K562 (cell line): ENCODE data around the gene SLC12A9. TPM values are rescaled to one million over a fixed set of nuclear protein-coding genes. Genes with fewer than 3 reads are reported as not detected.

Experiments used
- ATF7 ChIP-seq: fragments of 450-650 bp; IDR thresholded peaks from 2 replicates; pipeline ENCODE4 v1.7.1; 2014; ENCODE audit warnings: mild to moderate bottlenecking, moderate library complexity
- BRF1 ChIP-seq: IDR thresholded peaks from 3 replicates; pipeline ENCODE4 v1.6.1; 2011; ENCODE audit warnings: borderline replicate concordance, mild to moderate bottlenecking; ENCODE audit not compliant: insufficient read length; ENCODE audit errors: extremely low read depth
- CHD1 ChIP-seq: fragments of 200-600 bp; sonication (generic); IDR thresholded peaks from one replicate; pipeline ENCODE4 v1.6.1; 2012; ENCODE audit warnings: mild to moderate bottlenecking, moderate library complexity, low read length, inconsistent platforms
- CLOCK ChIP-seq: fragments of 250-450 bp; sonication (Bioruptor Pico); IDR thresholded peaks from 2 replicates; pipeline ENCODE4 v1.4.0; 2020; ENCODE audit warnings: mild to moderate bottlenecking, moderate library complexity, borderline replicate concordance
- DACH1 ChIP-seq: fragments of 450-650 bp; IDR thresholded peaks from 2 replicates; pipeline ENCODE4 v1.6.1; 2018; ENCODE audit not compliant: partially characterized antibody
- ETS1 ChIP-seq: conservative IDR thresholded peaks from 2 replicates; pipeline ENCODE4 v1.6.1; 2011; ENCODE audit warnings: low read depth, mild to moderate bottlenecking, low read length; ENCODE audit not compliant: control insufficient read depth
- FOXJ2 ChIP-seq: fragments of 200-800 bp; sonication (Bioruptor generic); IDR thresholded peaks from 2 replicates; pipeline ENCODE4 v1.6.1; 2016; ENCODE audit warnings: missing genetic modification characterization, missing compliant biosample characterization
- HDGF ChIP-seq: fragments of 450-650 bp; IDR thresholded peaks from 2 replicates; pipeline ENCODE4 v1.6.1; 2016
- NELFE ChIP-seq: IDR thresholded peaks from 2 replicates; pipeline ENCODE4 v1.6.1; 2011; ENCODE audit warnings: mild to moderate bottlenecking; ENCODE audit not compliant: insufficient read depth, insufficient read length
- PHB ChIP-seq: fragments of 250-450 bp; sonication (Bioruptor Pico); IDR thresholded peaks from 2 replicates; pipeline ENCODE4 v1.5.0; 2021
- TARDBP ChIP-seq: fragments of 450-650 bp; IDR thresholded peaks from 2 replicates; pipeline ENCODE4 v1.6.1; 2016
- TFAP4 ChIP-seq: sonication (generic); formaldehyde crosslinking; IDR thresholded peaks from 2 replicates; pipeline ENCODE4 v1.8.0; 2022; ENCODE audit warnings: missing genetic modification reagents, mild to moderate bottlenecking, moderate library complexity, borderline replicate concordance
- TRIM24 ChIP-seq, 2 experiments: fragments of 450-650 bp; IDR thresholded peaks; 2 replicates each; pipeline ENCODE4 v1.6.1; 2016
- VEZF1 ChIP-seq: fragments of 200-800 bp; sonication (Bioruptor generic); IDR thresholded peaks from 2 replicates; pipeline ENCODE4 v1.6.1; 2017; ENCODE audit warnings: missing genetic modification characterization, missing compliant biosample characterization
- ZBTB1 ChIP-seq: sonication (generic); formaldehyde crosslinking; IDR thresholded peaks from 2 replicates; pipeline ENCODE4 v1.8.1; 2023; ENCODE audit warnings: missing genetic modification reagents, low read depth, mild to moderate bottlenecking, borderline replicate concordance
- ZNF3 ChIP-seq: fragments of 250-450 bp; sonication (Bioruptor Pico); IDR thresholded peaks from 2 replicates; pipeline ENCODE4 v1.5.0; 2021; ENCODE audit warnings: mild to moderate bottlenecking, moderate library complexity
- ZNF584 ChIP-seq: fragments of 200-800 bp; sonication (Bioruptor generic); IDR thresholded peaks from 2 replicates; pipeline ENCODE4 v1.6.1; 2016; ENCODE audit warnings: low read depth, mild to moderate bottlenecking, missing genetic modification characterization, missing compliant biosample characterization
- ZSCAN32 ChIP-seq: fragments of 450-650 bp; formaldehyde crosslinking; IDR thresholded peaks from 2 replicates; pipeline ENCODE4 v1.4.0; 2020; ENCODE audit warnings: mild to moderate bottlenecking, moderate library complexity
- polyA plus RNA-seq, 8 experiments: library from polyadenylated mRNA; depleted of rRNA in 4 of 8; stranded (reverse) in 5 of 8; unstranded in 3 of 8; fragments of >200 nt; fragmentation: Nextera tagmentation in 2 of 8; fragmentation: Illumina TruSeq in 1 of 8; extraction: Ambion mirVana in 2 of 8; extraction: Trizol in 1 of 8; gene quantifications; 2 replicates each; pipeline versions ENCODE4 v1.2.1 to v1.2.3, GENCODE V29; 2011 to 2014; ENCODE audit warnings: inconsistent platforms in 1 of 8, missing spikeins in 1 of 8
- total RNA-seq, 7 experiments: library from RNA; depleted of rRNA in 6 of 7; stranded (reverse); fragments of >200 nt in 6 of 7; fragmentation: Illumina TruSeq in 2 of 7; extraction: Trizol in 2 of 7; gene quantifications; 2 replicates each; pipeline versions ENCODE4 v1.2.1 to v1.2.3, GENCODE V29; 2011 to 2021; ENCODE audit warnings: low replicate concordance in 1 of 7
- TF ChIP-seq, protein P1 (sequence below): fragments of 450-650 bp; IDR thresholded peaks from 2 replicates; pipeline ENCODE4 v1.6.1; 2016; ENCODE audit warnings: mild to moderate bottlenecking

SLC12A9 gene
- total and polyA plus RNA-seq, 9 of the 15 experiments (the other 6 are each of a cell fraction or from before 2014, with no cell fraction given), result 0.06 to 20.2 (median 10.7) TPM

GRCh38 chr7:100852048-100852872 lies at the start of gene SLC12A9 (continued):
- TF ChIP-seq VEZF1 (peak; percentile 44), TRIM24 (IDR thresholded peaks at IDR 0.05) (no peak), ZSCAN32 (CRISPR knock-in tag) (no peak), PHB (CRISPR knock-in tag) (no peak), DACH1 (no peak), ETS1 (peak; percentile 94), ATF7 (peak; percentile 68), CLOCK (CRISPR knock-in tag) (no peak; the same call in 1 of the 2 replicates), BRF1 (no peak), TFAP4 (CRISPR knock-in tag) (peak; percentile 82; the same call in 1 of the 2 replicates), HDGF (no peak), ZNF3 (CRISPR knock-in tag) (no peak), TARDBP (no peak), FOXJ2 (tag) (no peak), ZBTB1 (CRISPR knock-in tag) (no peak), ZNF584 (CRISPR knock-in tag) (no peak), CHD1 (no peak), NELFE (no peak)
- TF ChIP-seq, protein P1, sequence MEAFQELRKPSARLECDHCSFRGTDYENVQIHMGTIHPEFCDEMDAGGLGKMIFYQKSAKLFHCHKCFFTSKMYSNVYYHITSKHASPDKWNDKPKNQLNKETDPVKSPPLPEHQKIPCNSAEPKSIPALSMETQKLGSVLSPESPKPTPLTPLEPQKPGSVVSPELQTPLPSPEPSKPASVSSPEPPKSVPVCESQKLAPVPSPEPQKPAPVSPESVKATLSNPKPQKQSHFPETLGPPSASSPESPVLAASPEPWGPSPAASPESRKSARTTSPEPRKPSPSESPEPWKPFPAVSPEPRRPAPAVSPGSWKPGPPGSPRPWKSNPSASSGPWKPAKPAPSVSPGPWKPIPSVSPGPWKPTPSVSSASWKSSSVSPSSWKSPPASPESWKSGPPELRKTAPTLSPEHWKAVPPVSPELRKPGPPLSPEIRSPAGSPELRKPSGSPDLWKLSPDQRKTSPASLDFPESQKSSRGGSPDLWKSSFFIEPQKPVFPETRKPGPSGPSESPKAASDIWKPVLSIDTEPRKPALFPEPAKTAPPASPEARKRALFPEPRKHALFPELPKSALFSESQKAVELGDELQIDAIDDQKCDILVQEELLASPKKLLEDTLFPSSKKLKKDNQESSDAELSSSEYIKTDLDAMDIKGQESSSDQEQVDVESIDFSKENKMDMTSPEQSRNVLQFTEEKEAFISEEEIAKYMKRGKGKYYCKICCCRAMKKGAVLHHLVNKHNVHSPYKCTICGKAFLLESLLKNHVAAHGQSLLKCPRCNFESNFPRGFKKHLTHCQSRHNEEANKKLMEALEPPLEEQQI, result no peak
